WTC11 (cell line): Measurements from ENCODE around the gene GTSE1. TPM values are rescaled to one million over a fixed set of nuclear protein-coding genes. Genes with fewer than 3 reads are reported as not detected.

ENCODE experiments used
- ATAC-seq: fragments of 200-7000 bp; cut with Tn5 transposase; 2 replicates; pipeline ENCODE4 v1.10.0; 2021; ENCODE audit warnings: mild to moderate bottlenecking, moderate library complexity
- CTCF ChIA-PET: fragments of 300-600 bp; sonication (Branson Sonifier 250); formaldehyde crosslinking; loops from one replicate; lab custom pipeline; 2021; ENCODE audit warnings: antibody characterized with exemption; lab: Charles Lee
- POLR2A ChIA-PET: fragments of 350-600 bp; sonication (Branson Sonifier 250); formaldehyde crosslinking; loops from one replicate; lab custom pipeline; 2021; ENCODE audit warnings: antibody characterized with exemption; lab: Charles Lee
- DNase-seq: peaks from one replicate; pipeline ENCODE4 v3.0.0; 2021; ENCODE audit warnings: low spot score
- H3K27ac Mint-ChIP-seq: 2 replicates; pipeline ENCODE4 v1.8.0; 2021; ENCODE audit warnings: mixed read lengths
- H3K27me3 Mint-ChIP-seq: 2 replicates; pipeline ENCODE4 v1.8.0; 2021; ENCODE audit warnings: low read depth, mild to moderate bottlenecking, moderate library complexity, mixed read lengths
- H3K36me3 Mint-ChIP-seq: 2 replicates; pipeline ENCODE4 v1.8.0; 2021; ENCODE audit warnings: mixed read lengths
- H3K4me1 Mint-ChIP-seq: 2 replicates; pipeline ENCODE4 v1.8.0; 2022; ENCODE audit warnings: mixed read lengths
- H3K4me3 Mint-ChIP-seq: 2 replicates; pipeline ENCODE4 v1.8.0; 2021; ENCODE audit warnings: mild to moderate bottlenecking, moderate library complexity, mixed read lengths
- H3K9me3 Mint-ChIP-seq: 2 replicates; pipeline ENCODE4 v1.8.0; 2021; ENCODE audit warnings: mixed read lengths
- JUN ChIP-seq: sonication (generic); formaldehyde crosslinking; IDR thresholded peaks from 2 replicates; pipeline ENCODE4 v1.8.0; 2023; ENCODE audit warnings: mild to moderate bottlenecking, missing genetic modification reagents
- KAT7 ChIP-seq: sonication (generic); formaldehyde crosslinking; IDR thresholded peaks from 2 replicates; pipeline ENCODE4 v1.8.1; 2023; ENCODE audit warnings: missing genetic modification reagents, mild to moderate bottlenecking, borderline replicate concordance
- NR2C2 ChIP-seq: sonication (generic); formaldehyde crosslinking; IDR thresholded peaks from 2 replicates; pipeline ENCODE4 v1.8.0; 2022; ENCODE audit warnings: mild to moderate bottlenecking, missing genetic modification reagents
- ZNF232 ChIP-seq: sonication (generic); formaldehyde crosslinking; IDR thresholded peaks from 2 replicates; pipeline ENCODE4 v1.8.0; 2022; ENCODE audit warnings: mild to moderate bottlenecking, missing genetic modification reagents
- ZNF416 ChIP-seq: fragments of 250-450 bp; sonication (Bioruptor Pico); IDR thresholded peaks from 2 replicates; pipeline ENCODE4 v1.9.0; 2021; ENCODE audit warnings: mild to moderate bottlenecking, inconsistent platforms
- total RNA-seq: library from RNA; stranded (reverse); gene quantifications from 3 replicates; pipeline ENCODE4 v1.2.3, GENCODE V29; 2021
- TF ChIP-seq, protein P1 (sequence below): sonication (generic); formaldehyde crosslinking; IDR thresholded peaks from 2 replicates; pipeline ENCODE4 v1.8.0; 2022; ENCODE audit warnings: mild to moderate bottlenecking, missing genetic modification reagents
- TF ChIP-seq, protein P2 (sequence below): sonication (generic); formaldehyde crosslinking; IDR thresholded peaks from 2 replicates; pipeline ENCODE4 v1.8.1; 2022; ENCODE audit warnings: mild to moderate bottlenecking, moderate library complexity, missing genetic modification reagents
- TF ChIP-seq, protein P3 (sequence below): fragments of 250-450 bp; sonication (Bioruptor Pico); IDR thresholded peaks from 2 replicates; pipeline ENCODE4 v1.9.0; 2021; ENCODE audit warnings: mild to moderate bottlenecking
- TF ChIP-seq, protein P4 (sequence below): sonication (generic); formaldehyde crosslinking; IDR thresholded peaks from 2 replicates; pipeline ENCODE4 v1.8.0; 2022; ENCODE audit warnings: mild to moderate bottlenecking, missing genetic modification reagents
- TF ChIP-seq, protein P5 (sequence below): fragments of 250-450 bp; sonication (Bioruptor Pico); IDR thresholded peaks from 2 replicates; pipeline ENCODE4 v2.1.2; 2022; ENCODE audit warnings: mild to moderate bottlenecking, moderate library complexity
- TF ChIP-seq, protein P6 (sequence below): sonication (generic); formaldehyde crosslinking; IDR thresholded peaks from 2 replicates; pipeline ENCODE4 v1.8.0; 2023; ENCODE audit warnings: missing genetic modification reagents, mild to moderate bottlenecking, borderline replicate concordance
- TF ChIP-seq, protein P7 (sequence below): sonication (generic); formaldehyde crosslinking; IDR thresholded peaks from 2 replicates; pipeline ENCODE4 v1.8.0; 2022; ENCODE audit warnings: mild to moderate bottlenecking, missing genetic modification reagents
- TF ChIP-seq, protein P8 (sequence below): sonication (generic); formaldehyde crosslinking; conservative IDR thresholded peaks from 2 replicates; pipeline ENCODE4 v1.8.1; 2022; ENCODE audit warnings: mild to moderate bottlenecking, missing genetic modification reagents
- TF ChIP-seq, protein P9 (sequence below): sonication (generic); formaldehyde crosslinking; IDR thresholded peaks from 2 replicates; pipeline ENCODE4 v1.8.1; 2022; ENCODE audit warnings: mild to moderate bottlenecking, missing genetic modification reagents, moderate library complexity, borderline replicate concordance
- TF ChIP-seq, protein P10 (sequence below): fragments of 250-450 bp; sonication (Bioruptor Pico); IDR thresholded peaks from 2 replicates; pipeline ENCODE4 v1.9.0; 2021; ENCODE audit warnings: mild to moderate bottlenecking

Gene GTSE1
- total RNA-seq, 1 experiment from 2014 or later: 56.1 TPM

DNA sequence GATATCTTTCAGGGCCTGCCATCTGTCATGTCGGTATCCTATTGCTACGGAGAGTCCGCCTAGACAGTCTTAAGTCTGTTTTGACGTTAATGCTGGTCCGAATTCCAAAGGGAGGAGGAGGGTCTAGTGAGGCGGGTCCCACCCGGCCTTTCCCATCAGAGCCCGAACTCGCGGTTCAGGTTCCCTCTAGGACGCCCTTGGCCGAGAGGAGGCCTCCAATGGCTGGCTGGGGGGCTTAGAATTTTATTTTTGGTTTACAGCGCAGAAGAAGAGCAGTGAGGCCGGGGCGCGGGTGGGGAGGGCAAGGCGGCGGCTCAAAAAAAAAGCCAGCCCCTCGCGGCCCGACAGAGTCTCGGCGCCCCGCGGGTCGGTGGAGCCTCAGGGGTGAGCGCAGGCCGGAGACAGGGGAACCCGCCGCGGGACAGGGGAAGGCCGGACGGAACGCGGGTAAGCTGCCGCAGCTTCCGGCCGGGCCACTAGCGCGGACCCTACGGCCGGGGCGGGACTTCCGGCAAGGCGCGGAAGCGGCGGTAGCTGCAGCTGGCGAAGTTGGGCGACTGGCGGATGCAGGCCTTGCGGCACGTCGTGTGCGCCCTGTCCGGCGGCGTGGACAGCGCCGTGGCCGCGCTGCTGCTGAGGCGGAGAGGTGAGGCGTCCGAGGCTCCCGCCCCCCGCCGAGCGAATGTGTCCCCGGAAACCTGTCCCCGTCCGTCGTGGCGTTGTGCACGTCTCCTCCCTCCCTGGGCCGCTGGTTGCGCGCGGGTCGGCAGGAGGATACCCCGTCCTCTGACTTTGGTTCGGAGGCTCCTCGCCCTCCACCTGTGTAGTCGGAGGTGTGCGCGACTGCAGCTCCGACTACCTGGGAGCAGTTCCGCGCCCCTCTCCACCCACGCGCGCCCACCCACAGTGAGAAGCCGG, 38.8 kb downstream of the GTSE1 start, which contains the start of gene TRMU (continued):
- TF ChIP-seq, protein P1, sequence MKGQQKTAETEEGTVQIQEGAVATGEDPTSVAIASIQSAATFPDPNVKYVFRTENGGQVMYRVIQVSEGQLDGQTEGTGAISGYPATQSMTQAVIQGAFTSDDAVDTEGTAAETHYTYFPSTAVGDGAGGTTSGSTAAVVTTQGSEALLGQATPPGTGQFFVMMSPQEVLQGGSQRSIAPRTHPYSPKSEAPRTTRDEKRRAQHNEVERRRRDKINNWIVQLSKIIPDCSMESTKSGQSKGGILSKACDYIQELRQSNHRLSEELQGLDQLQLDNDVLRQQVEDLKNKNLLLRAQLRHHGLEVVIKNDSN (CRISPR knock-in tag): no peak
- TF ChIP-seq, protein P2, sequence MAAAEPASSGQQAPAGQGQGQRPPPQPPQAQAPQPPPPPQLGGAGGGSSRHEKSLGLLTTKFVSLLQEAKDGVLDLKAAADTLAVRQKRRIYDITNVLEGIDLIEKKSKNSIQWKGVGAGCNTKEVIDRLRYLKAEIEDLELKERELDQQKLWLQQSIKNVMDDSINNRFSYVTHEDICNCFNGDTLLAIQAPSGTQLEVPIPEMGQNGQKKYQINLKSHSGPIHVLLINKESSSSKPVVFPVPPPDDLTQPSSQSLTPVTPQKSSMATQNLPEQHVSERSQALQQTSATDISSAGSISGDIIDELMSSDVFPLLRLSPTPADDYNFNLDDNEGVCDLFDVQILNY: peak; percentile 89
- TF ChIP-seq ZNF416 (CRISPR knock-in tag) (peak; percentile 63; the same call in 1 of the 2 replicates), NR2C2 (CRISPR knock-in tag) (no peak), JUN (CRISPR knock-in tag) (0 out of 2 replicates have a peak, but pooled peaks have one; percentile 15)
- TF ChIP-seq, protein P3, sequence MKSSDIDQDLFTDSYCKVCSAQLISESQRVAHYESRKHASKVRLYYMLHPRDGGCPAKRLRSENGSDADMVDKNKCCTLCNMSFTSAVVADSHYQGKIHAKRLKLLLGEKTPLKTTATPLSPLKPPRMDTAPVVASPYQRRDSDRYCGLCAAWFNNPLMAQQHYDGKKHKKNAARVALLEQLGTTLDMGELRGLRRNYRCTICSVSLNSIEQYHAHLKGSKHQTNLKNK (CRISPR knock-in tag): no peak
- TF ChIP-seq, protein P4, sequence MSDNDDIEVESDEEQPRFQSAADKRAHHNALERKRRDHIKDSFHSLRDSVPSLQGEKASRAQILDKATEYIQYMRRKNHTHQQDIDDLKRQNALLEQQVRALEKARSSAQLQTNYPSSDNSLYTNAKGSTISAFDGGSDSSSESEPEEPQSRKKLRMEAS (CRISPR knock-in tag): peak; percentile 91
- TF ChIP-seq, protein P5, sequence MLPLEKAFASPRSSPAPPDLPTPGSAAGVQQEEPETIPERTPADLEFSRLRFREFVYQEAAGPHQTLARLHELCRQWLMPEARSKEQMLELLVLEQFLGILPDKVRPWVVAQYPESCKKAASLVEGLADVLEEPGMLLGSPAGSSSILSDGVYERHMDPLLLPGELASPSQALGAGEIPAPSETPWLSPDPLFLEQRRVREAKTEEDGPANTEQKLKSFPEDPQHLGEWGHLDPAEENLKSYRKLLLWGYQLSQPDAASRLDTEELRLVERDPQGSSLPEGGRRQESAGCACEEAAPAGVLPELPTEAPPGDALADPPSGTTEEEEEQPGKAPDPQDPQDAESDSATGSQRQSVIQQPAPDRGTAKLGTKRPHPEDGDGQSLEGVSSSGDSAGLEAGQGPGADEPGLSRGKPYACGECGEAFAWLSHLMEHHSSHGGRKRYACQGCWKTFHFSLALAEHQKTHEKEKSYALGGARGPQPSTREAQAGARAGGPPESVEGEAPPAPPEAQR (CRISPR knock-in tag): no peak
- TF ChIP-seq, protein P6, sequence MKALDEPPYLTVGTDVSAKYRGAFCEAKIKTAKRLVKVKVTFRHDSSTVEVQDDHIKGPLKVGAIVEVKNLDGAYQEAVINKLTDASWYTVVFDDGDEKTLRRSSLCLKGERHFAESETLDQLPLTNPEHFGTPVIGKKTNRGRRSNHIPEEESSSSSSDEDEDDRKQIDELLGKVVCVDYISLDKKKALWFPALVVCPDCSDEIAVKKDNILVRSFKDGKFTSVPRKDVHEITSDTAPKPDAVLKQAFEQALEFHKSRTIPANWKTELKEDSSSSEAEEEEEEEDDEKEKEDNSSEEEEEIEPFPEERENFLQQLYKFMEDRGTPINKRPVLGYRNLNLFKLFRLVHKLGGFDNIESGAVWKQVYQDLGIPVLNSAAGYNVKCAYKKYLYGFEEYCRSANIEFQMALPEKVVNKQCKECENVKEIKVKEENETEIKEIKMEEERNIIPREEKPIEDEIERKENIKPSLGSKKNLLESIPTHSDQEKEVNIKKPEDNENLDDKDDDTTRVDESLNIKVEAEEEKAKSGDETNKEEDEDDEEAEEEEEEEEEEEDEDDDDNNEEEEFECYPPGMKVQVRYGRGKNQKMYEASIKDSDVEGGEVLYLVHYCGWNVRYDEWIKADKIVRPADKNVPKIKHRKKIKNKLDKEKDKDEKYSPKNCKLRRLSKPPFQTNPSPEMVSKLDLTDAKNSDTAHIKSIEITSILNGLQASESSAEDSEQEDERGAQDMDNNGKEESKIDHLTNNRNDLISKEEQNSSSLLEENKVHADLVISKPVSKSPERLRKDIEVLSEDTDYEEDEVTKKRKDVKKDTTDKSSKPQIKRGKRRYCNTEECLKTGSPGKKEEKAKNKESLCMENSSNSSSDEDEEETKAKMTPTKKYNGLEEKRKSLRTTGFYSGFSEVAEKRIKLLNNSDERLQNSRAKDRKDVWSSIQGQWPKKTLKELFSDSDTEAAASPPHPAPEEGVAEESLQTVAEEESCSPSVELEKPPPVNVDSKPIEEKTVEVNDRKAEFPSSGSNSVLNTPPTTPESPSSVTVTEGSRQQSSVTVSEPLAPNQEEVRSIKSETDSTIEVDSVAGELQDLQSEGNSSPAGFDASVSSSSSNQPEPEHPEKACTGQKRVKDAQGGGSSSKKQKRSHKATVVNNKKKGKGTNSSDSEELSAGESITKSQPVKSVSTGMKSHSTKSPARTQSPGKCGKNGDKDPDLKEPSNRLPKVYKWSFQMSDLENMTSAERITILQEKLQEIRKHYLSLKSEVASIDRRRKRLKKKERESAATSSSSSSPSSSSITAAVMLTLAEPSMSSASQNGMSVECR: peak; percentile 85
- TF ChIP-seq, protein P7, sequence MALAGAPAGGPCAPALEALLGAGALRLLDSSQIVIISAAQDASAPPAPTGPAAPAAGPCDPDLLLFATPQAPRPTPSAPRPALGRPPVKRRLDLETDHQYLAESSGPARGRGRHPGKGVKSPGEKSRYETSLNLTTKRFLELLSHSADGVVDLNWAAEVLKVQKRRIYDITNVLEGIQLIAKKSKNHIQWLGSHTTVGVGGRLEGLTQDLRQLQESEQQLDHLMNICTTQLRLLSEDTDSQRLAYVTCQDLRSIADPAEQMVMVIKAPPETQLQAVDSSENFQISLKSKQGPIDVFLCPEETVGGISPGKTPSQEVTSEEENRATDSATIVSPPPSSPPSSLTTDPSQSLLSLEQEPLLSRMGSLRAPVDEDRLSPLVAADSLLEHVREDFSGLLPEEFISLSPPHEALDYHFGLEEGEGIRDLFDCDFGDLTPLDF (CRISPR knock-in tag): no peak
- TF ChIP-seq, all 79 proteins: peak for 30

DNA sequence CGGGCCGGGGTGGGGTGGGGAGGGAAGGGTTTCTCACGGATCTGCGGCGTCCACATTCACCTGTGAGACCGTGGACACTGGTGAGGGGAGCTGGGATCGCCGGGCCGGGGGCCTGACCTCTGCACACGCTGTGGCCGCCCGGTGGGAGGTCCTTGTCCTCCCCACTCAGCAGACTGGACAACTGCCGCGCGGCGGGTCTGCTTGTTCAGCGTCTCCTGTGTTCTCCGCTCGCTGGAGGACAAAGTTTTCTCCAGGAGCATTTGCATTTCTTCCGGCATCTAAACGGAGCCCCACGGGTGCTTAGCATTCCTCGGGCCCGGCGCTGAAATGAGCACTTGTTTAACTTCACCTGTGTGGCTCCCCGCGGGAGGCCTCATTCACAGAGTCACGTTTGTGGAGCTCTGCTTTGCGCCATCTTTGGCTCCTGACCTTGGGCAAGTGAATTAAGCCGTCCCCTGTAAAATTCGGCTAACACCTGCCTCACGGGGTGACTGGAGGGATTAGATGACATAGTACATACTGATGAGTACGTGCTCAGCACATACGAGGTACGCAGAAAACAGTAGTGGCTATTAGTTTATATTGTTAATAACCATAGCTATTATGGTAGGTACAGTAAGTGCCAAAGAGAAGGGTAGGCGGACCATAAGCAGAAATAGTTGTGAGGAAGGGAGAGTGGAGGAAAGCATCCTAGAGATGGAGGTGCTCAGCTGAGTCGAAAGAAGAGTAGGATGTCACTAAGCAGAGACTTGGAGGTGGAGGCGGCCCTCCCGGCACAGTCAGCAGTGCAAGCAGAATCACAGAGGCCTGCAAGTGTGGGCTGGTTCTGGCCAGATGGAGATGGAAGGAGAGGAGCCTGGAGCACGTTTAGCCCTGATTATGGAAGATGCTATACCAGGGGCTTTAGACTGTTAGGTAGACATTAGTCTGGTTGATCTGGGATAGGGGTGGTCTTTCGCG, 39.7 kb downstream of the GTSE1 start:
- ChIA-PET CTCF (interaction anchor here (1.0 to 2.3 kb wide), 6 partner anchors 31 to 422 kb away, joined by 3 to 11 read pairs (median 4); no protein-coding TSS in a partner anchor), POLR2A (interaction anchor here (0.8 to 1.3 kb wide), 4 partner anchors 8 to 69 kb away, joined by 3 read pairs; no protein-coding TSS in a partner anchor)
- peak overlapping the region; percentile 69 for H3K27ac Mint-ChIP-seq
- H3K36me3 Mint-ChIP-seq: peaks cover 41% of the 10 kb centered on the region
- ATAC-seq (no peak), DNase-seq (peak; percentile 30)
- H3K27me3 Mint-ChIP-seq: no peaks in the 10 kb centered on the region
- no peaks in the 10 kb centered on the region for H3K9me3 Mint-ChIP-seq
- H3K4me1 Mint-ChIP-seq: peaks cover 18% of the 10 kb centered on the region
- H3K4me3 Mint-ChIP-seq: peak overlapping the region; percentile 90
- TF ChIP-seq ZNF416 (CRISPR knock-in tag): no peak
- TF ChIP-seq, protein P8, sequence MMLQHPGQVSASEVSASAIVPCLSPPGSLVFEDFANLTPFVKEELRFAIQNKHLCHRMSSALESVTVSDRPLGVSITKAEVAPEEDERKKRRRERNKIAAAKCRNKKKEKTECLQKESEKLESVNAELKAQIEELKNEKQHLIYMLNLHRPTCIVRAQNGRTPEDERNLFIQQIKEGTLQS (CRISPR knock-in tag): no peak
- TF ChIP-seq, protein P1 (CRISPR knock-in tag): no peak
- TF ChIP-seq, protein P9, sequence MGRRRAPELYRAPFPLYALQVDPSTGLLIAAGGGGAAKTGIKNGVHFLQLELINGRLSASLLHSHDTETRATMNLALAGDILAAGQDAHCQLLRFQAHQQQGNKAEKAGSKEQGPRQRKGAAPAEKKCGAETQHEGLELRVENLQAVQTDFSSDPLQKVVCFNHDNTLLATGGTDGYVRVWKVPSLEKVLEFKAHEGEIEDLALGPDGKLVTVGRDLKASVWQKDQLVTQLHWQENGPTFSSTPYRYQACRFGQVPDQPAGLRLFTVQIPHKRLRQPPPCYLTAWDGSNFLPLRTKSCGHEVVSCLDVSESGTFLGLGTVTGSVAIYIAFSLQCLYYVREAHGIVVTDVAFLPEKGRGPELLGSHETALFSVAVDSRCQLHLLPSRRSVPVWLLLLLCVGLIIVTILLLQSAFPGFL (CRISPR knock-in tag): no peak
- no peak for TF ChIP-seq ZNF232
- TF ChIP-seq KAT7 (CRISPR knock-in tag): no peak
- TF ChIP-seq, protein P10, sequence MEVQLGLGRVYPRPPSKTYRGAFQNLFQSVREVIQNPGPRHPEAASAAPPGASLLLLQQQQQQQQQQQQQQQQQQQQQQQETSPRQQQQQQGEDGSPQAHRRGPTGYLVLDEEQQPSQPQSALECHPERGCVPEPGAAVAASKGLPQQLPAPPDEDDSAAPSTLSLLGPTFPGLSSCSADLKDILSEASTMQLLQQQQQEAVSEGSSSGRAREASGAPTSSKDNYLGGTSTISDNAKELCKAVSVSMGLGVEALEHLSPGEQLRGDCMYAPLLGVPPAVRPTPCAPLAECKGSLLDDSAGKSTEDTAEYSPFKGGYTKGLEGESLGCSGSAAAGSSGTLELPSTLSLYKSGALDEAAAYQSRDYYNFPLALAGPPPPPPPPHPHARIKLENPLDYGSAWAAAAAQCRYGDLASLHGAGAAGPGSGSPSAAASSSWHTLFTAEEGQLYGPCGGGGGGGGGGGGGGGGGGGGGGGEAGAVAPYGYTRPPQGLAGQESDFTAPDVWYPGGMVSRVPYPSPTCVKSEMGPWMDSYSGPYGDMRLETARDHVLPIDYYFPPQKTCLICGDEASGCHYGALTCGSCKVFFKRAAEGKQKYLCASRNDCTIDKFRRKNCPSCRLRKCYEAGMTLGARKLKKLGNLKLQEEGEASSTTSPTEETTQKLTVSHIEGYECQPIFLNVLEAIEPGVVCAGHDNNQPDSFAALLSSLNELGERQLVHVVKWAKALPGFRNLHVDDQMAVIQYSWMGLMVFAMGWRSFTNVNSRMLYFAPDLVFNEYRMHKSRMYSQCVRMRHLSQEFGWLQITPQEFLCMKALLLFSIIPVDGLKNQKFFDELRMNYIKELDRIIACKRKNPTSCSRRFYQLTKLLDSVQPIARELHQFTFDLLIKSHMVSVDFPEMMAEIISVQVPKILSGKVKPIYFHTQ (CRISPR knock-in tag): no peak
